Superior temporal gyrus (tissue), 1 donor: Measurements from ENCODE around the gene RAET1E.
"Not testable (repeated sequence)": the region's sequence is repeated elsewhere in the genome, so short reads cannot be mapped to it uniquely, and the experiment has no call there.

Experiments used
- DNase-seq: peaks from one replicate; pipeline ENCODE4 v3.0.0-alpha.2; 2016; ENCODE audit errors: extremely low spot score

RAET1E gene

GRCh38 chr6:149897855-149898744, at the start of gene RAET1E:
TSS of gene RAET1E (minus strand) at chr6:149898113. CDS start at chr6:149890901, 7,212 bp downstream.
- DNase-seq, result no peak

- not testable (repeated sequence) for DNase-seq
Measured at GRCh38 chr6:149947533-149947932, 49.6 kb upstream of the RAET1E start.

DNA sequence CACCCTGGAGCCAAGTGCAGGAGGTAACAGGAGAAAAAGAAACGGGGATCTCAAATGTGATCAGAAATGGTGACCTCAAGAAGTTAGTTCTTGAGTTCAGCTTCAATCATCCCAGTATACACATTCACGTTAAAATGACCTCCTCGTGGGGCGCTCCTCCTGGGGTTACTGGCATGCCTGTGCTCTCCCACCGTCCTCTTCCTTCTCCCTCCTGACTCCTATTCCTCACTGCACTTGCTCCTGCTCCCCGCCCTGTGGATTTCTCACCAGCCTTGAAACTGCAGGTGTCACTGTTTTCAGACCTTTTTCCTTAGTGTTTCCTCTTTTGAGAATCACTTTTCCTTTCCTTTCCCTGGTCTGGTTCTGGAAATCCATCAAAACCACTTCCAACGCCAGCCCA, 48.7 kb upstream of the RAET1E start:
- not testable (repeated sequence) for DNase-seq

GRCh38 chr6:149945276-149945675, 47.4 kb upstream of the RAET1E start:
- not testable (repeated sequence) for DNase-seq

- DNase-seq, result not testable (repeated sequence)
Measured at GRCh38 chr6:149943321-149943720, 45.4 kb upstream of the RAET1E start.

- no peak for DNase-seq
Measured at GRCh38 chr6:149942461-149942829, 44.5 kb upstream of the RAET1E start.

GRCh38 chr6:149941583-149942460, 43.9 kb upstream of the RAET1E start, which contains the start of gene ULBP2:
TSS of gene ULBP2 (plus strand) at chr6:149942014. CDS start at chr6:149942073, 59 bp downstream.
- DNase-seq, result peak; percentile 83

- no peak for DNase-seq
Measured at GRCh38 chr6:149940672-149940982, 42.7 kb upstream of the RAET1E start.

- no peak for DNase-seq
Measured at GRCh38 chr6:149939909-149940671, 42.2 kb upstream of the RAET1E start.

- DNase-seq, result no peak
Measured at GRCh38 chr6:149939356-149939648, 41.4 kb upstream of the RAET1E start.

GRCh38 chr6:149938571-149939355, 40.9 kb upstream of the RAET1E start:
- DNase-seq, result no peak

DNA sequence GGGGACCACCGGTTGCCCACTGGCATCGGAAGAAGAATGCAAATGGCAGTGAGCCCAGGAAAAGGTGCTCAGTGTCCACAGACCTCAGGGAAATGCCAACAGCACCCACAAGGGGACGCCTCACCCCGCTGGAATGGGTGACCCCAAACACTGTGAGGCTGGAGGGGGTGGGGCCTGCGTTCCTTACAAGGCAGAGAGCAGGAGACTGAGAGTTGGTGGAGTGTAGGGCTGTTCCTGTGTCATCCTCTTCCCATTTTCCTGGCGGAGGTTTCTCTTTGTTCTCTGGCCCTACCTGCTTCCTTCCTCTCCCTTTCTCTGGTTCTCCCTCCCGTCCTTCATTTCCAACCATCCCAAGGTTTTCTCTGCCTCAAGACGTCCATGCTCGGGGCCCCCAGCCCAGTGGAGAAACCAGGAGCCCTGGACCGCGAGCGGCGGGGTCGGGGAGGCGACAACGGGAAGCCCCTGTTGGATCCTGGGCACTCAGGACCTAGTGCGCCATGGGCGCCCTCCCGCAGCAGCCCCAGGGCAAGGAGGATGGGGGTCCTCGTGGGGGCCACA, 40.2 kb upstream of the RAET1E start:
- DNase-seq, result not testable (repeated sequence)

GRCh38 chr6:149936743-149937142, 38.8 kb upstream of the RAET1E start:
- no peak for DNase-seq

GRCh38 chr6:149935668-149936067, 37.8 kb upstream of the RAET1E start:
- DNase-seq, result no peak

- DNase-seq, result no peak
Measured at GRCh38 chr6:149935246-149935645, 37.3 kb upstream of the RAET1E start.

GRCh38 chr6:149934249-149935156, 36.6 kb upstream of the RAET1E start:
- peak; percentile 90 for DNase-seq

GRCh38 chr6:149933461-149933860, 35.5 kb upstream of the RAET1E start:
- no peak for DNase-seq

- DNase-seq, result no peak
Measured at GRCh38 chr6:149933036-149933435, 35.1 kb upstream of the RAET1E start.

DNA sequence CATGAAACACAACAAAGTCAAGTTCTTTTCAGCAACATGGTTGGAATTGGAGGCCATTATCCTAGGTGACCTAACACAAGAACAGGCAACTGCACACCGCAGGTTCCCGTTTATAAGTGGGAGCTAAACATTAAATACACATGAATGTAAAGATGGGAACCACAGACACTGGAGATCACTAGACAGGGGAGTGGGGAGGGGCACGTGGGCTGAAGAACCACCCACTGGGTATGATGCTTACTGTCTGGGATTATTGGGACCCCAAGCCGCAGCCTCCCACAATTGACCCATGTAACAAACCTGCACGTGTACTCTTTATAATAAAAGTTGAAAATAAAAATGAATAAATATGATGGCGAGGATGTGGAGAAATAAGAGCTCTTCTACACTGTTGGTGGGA, 33.6 kb upstream of the RAET1E start:
- DNase-seq, result no peak

- DNase-seq, result no peak
Measured at GRCh38 chr6:149929422-149929821, 31.5 kb upstream of the RAET1E start.
